Activated CD4-positive, alpha-beta T cell treated with anti-CD3 and anti-CD28 coated beads, Interleukin-2, Interleukin-6, amounts not matched to agents 100 ng/mL and 50 ng/mL, durations not matched to agents 16 hours and 8 hours (primary cell): ENCODE measurements around the gene TRIM16.
"Not testable (repeated sequence)": the region's sequence is repeated elsewhere in the genome, so short reads cannot be mapped to it uniquely, and the experiment has no call there.

Source experiments
- DNase-seq: peaks from one replicate; pipeline ENCODE4 v3.0.0-alpha.2; 2020

Gene TRIM16

GRCh38 chr17:15592960-15593359 is 91.2 kb downstream of the TRIM16 start:
- not testable (repeated sequence) for DNase-seq

- DNase-seq = not testable (repeated sequence)
These were observed 92.1 kb downstream of the TRIM16 start for GRCh38 chr17:15591986-15592385.

- DNase-seq = not testable (repeated sequence)
These were observed 93.3 kb downstream of the TRIM16 start for GRCh38 chr17:15590844-15591243.

GRCh38 chr17:15589544-15590536 is 94.3 kb downstream of the TRIM16 start:
- DNase-seq = peak; percentile 66

GRCh38 chr17:15588017-15588416 is 96.1 kb downstream of the TRIM16 start:
- DNase-seq = not testable (repeated sequence)

GRCh38 chr17:15583313-15583712 is 100.8 kb downstream of the TRIM16 start:
- DNase-seq = not testable (repeated sequence)

- DNase-seq = not testable (repeated sequence)
These were observed 102.6 kb downstream of the TRIM16 start for GRCh38 chr17:15581462-15581861.
